Activated CD4-positive, alpha-beta memory T cell treated with anti-CD3 and anti-CD28 coated beads, Interleukin-2, amount 10 ng/mL, durations not matched to agents 7 days and 5 days (primary cell): ENCODE data around the gene MARCHF10. TPM values are rescaled to one million over a fixed set of nuclear protein-coding genes. Genes with fewer than 3 reads are reported as not detected.

Experiments used
- CTCF ChIA-PET: fragments of 350-600 bp; sonication (Branson Sonifier 250); formaldehyde crosslinking; loops from one replicate; lab custom pipeline; 2021; ENCODE audit warnings: antibody characterized with exemption, inconsistent platforms; lab: Charles Lee
- POLR2A ChIA-PET: fragments of 350-600 bp; sonication (Branson Sonifier 250); formaldehyde crosslinking; loops from one replicate; lab custom pipeline; 2021; ENCODE audit warnings: antibody characterized with exemption; lab: Charles Lee
- DNase-seq: peaks from one replicate; pipeline ENCODE4 v3.0.0-alpha.2; 2020
- H3K27ac Mint-ChIP-seq: one replicate; pipeline ENCODE4 v1.8.0; 2021; ENCODE audit warnings: mild to moderate bottlenecking, mixed read lengths
- H3K27me3 Mint-ChIP-seq: one replicate; pipeline ENCODE4 v1.8.0; 2021; ENCODE audit warnings: mixed read lengths
- H3K36me3 Mint-ChIP-seq: one replicate; pipeline ENCODE4 v1.8.0; 2021; ENCODE audit warnings: low read depth, mixed read lengths
- H3K4me1 Mint-ChIP-seq: one replicate; pipeline ENCODE4 v1.8.0; 2021; ENCODE audit warnings: mixed read lengths
- H3K4me3 Mint-ChIP-seq: one replicate; pipeline ENCODE4 v1.8.0; 2021; ENCODE audit warnings: mild to moderate bottlenecking, mixed read lengths
- H3K9me3 Mint-ChIP-seq: one replicate; pipeline ENCODE4 v1.8.0; 2021; ENCODE audit warnings: mixed read lengths
- total RNA-seq, 2 experiments: library from RNA; stranded (reverse); gene quantifications; one replicate each; pipeline ENCODE4 v1.2.3, GENCODE V29; 2021

The MARCHF10 gene
- total RNA-seq, 2 experiments from 2014 or later = not detected

DNA sequence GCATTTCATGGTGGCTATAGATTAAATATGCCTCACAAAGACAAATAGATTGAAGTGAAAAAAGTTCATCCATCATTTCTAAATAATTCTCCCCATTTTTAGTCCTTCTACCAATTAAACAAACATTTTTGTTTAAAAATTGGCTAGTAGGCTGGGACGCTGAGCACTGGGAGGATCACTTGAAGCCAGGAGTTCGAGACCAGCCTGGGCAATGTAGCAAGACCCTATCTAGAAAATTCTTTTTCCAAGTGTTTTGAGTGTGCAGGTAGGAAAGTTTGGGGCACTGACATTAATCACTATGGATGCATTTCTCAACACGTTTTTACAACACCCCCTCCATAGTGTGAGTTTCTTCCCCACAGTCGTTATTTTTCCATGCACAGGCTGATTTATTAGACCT is 123.9 kb downstream of the MARCHF10 start:
- H3K36me3 Mint-ChIP-seq = no peaks in the 10 kb centered on the region
- H3K9me3 Mint-ChIP-seq = no peaks in the 10 kb centered on the region
- DNase-seq = no peak
- CTCF ChIA-PET = no interaction called here
- H3K4me3 Mint-ChIP-seq = no peak overlapping the region
- H3K27ac Mint-ChIP-seq = no peak overlapping the region
- H3K27me3 Mint-ChIP-seq = no peaks in the 10 kb centered on the region
- H3K4me1 Mint-ChIP-seq = no peaks in the 10 kb centered on the region
- POLR2A ChIA-PET = no interaction called here

DNA sequence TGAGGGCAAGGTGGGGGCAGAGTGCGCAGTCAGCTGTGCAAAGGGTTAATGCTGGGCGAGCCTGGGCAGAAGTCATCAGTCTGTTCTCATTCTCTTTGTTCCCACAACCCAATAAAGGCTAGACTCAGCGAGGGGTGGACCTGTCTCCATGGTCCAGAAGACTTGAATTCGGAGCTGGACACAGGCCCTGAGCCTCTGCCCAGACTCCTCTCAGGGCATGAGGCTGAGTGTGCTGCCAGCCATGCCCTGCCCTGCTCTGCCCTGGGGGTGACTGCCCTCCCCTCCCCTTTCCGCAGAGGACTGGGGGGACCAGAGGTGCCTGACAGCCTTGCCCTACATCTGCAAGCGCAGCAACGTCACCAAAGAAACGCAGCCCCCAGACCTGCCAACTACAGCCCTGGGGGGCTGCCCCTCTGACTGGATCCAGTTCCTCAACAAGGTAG is 126.2 kb downstream of the MARCHF10 start:
- no peaks in the 10 kb centered on the region for H3K4me1 Mint-ChIP-seq
- H3K36me3 Mint-ChIP-seq = no peaks in the 10 kb centered on the region
- ChIA-PET CTCF (no interaction called here), POLR2A (no interaction called here)
- H3K9me3 Mint-ChIP-seq = no peaks in the 10 kb centered on the region
- H3K27me3 Mint-ChIP-seq = no peaks in the 10 kb centered on the region
- DNase-seq = no peak
- H3K27ac Mint-ChIP-seq = no peak overlapping the region
- H3K4me3 Mint-ChIP-seq = no peak overlapping the region

DNA sequence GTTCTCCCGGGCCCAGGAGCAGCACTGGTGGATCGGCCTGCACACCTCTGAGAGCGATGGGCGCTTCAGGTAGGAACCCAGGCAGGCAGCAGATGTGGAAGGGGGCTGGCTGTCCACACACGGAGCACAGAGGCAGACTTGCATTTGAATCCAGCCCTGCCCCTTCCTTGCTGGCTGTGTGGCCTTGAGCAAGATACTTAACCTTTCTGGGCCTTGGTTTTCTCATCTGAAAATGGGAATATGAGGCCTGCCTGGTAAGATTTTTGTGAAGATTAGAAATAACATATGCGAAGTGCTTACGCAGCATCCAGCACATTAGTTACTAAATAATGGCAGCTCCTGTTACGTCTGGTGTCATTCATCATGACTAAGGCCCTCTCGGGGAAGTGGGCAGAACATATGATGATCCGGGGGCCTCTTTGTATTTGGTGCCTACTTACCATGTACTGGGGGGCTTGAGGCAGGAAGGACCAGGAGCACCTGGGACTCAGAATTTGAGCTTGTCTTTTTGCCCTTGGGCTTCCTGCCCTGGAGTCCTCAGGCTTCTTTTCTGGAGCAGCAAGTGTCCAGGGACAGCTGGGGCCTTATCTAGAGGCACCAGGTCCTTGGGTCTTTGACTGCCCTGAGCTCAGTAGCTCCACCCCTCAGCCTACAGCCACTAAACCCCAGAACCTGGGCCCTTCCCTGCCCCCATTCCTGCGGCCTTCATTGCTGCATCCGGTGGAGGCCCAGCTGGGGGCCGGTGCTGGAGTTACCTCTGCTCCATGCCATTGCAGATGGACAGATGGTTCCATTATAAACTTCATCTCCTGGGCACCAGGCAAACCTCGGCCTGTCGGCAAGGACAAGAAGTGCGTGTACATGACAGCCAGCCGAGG is 126.8 kb downstream of the MARCHF10 start:
- no peak overlapping the region for H3K4me3 Mint-ChIP-seq
- no peaks in the 10 kb centered on the region for H3K4me1 Mint-ChIP-seq
- no peaks in the 10 kb centered on the region for H3K9me3 Mint-ChIP-seq
- DNase-seq = no peak
- ChIA-PET POLR2A (no interaction called here), CTCF (no interaction called here)
- H3K27ac Mint-ChIP-seq = no peak overlapping the region
- no peaks in the 10 kb centered on the region for H3K27me3 Mint-ChIP-seq
- no peaks in the 10 kb centered on the region for H3K36me3 Mint-ChIP-seq

DNA sequence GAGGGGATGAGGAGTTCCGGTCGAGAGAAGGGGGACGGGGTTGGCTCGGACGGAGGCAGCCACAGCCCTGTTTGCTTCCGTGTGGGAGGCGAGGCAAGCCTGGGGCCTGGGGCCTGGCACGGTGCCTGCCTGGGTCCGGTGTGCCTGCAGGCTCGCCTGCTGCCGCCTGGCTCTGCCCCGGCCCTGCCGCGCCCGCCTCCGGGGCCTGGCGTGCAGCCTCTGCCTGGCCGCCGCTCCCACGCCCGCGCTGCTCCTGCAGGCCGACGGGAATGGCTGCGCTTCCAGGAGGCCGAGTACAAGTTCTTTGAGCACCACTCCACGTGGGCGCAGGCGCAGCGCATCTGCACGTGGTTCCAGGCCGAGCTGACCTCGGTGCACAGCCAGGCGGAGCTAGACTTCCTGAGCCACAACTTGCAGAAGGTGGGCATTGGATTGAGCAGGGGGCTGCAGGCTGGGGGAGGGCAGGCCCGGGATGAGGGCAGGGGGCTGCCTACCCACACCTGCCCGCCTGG is 127.5 kb downstream of the MARCHF10 start:
- H3K27ac Mint-ChIP-seq = no peak overlapping the region
- H3K4me1 Mint-ChIP-seq = no peaks in the 10 kb centered on the region
- H3K27me3 Mint-ChIP-seq = no peaks in the 10 kb centered on the region
- no peaks in the 10 kb centered on the region for H3K36me3 Mint-ChIP-seq
- H3K4me3 Mint-ChIP-seq = no peak overlapping the region
- DNase-seq = no peak
- CTCF ChIA-PET = no interaction called here
- POLR2A ChIA-PET = no interaction called here
- no peaks in the 10 kb centered on the region for H3K9me3 Mint-ChIP-seq

DNA sequence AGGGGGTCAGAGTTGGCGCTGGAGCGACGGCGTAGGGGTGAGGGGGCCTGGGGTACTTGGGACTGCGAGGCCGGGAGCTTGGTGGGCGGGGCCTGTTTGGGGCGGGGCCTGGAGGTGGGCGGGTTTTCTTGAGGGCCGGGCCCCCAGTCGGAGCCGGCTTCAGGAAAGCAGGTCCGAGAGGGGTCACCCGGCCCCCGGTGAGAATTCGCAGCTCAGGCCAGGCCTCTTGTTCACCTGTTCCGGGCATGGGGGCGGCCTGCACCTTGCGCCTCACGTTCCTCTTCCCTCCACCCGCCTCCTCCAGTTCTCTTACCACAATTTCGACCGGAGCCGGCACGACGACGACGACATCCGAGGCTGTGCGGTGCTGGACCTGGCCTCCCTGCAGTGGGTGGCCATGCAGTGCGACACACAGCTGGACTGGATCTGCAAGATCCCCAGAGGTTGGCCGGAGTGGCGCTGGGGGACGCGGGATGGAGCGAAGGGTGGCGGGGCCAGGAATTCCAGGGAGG is 128.2 kb downstream of the MARCHF10 start:
- Mint-ChIP-seq H3K27ac (no peak overlapping the region), H3K4me3 (no peak overlapping the region), H3K36me3 (no peaks in the 10 kb centered on the region), H3K4me1 (no peaks in the 10 kb centered on the region), H3K27me3 (no peaks in the 10 kb centered on the region), H3K9me3 (no peaks in the 10 kb centered on the region)
- ChIA-PET POLR2A (no interaction called here), CTCF (no interaction called here)
- DNase-seq = no peak

DNA sequence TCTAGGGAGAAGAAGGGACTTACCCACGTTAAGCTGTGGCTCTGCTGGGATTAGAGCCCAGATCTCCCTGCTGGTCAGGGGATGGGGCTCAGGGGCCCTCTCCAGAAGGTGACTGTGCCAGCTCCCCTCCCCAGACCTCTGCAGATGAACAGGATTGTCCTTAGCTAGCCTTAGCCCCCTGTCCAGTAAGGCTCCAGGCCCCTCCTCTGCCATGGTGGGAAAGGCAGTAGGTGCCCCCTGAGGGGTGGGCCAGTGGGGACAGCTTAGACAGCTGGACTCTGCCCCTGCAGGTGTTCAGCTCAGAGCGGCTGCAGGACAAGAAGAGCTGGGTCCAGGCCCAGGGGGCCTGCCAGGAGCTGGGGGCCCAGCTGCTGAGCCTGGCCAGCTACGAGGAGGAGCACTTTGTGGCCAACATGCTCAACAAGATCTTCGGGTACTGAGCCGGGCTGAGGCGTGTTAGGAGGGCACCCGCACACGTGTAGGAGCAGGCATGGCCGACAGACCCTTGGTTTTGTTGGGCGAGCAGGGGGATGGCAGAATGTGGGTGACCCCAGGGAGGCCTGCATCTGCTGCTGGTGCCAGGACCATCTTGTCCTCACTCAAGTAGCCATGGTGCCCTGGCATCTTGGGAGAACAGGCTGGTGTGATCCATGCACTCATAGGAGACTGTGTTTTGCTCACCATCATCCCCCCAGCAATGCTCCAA is 129.7 kb downstream of the MARCHF10 start:
- no peak overlapping the region for H3K4me3 Mint-ChIP-seq
- no peak for DNase-seq
- H3K9me3 Mint-ChIP-seq = no peaks in the 10 kb centered on the region
- H3K27me3 Mint-ChIP-seq = no peaks in the 10 kb centered on the region
- no peaks in the 10 kb centered on the region for H3K36me3 Mint-ChIP-seq
- POLR2A ChIA-PET = interaction anchor here (0.5 kb wide), 1 partner anchor 164 kb away, joined by 3 read pairs; no protein-coding TSS in a partner anchor
- H3K4me1 Mint-ChIP-seq = no peaks in the 10 kb centered on the region
- no peak overlapping the region for H3K27ac Mint-ChIP-seq
- CTCF ChIA-PET = interaction anchor here (0.9 kb wide), 1 partner anchor 15 kb away, joined by 3 read pairs; no protein-coding TSS in a partner anchor

DNA sequence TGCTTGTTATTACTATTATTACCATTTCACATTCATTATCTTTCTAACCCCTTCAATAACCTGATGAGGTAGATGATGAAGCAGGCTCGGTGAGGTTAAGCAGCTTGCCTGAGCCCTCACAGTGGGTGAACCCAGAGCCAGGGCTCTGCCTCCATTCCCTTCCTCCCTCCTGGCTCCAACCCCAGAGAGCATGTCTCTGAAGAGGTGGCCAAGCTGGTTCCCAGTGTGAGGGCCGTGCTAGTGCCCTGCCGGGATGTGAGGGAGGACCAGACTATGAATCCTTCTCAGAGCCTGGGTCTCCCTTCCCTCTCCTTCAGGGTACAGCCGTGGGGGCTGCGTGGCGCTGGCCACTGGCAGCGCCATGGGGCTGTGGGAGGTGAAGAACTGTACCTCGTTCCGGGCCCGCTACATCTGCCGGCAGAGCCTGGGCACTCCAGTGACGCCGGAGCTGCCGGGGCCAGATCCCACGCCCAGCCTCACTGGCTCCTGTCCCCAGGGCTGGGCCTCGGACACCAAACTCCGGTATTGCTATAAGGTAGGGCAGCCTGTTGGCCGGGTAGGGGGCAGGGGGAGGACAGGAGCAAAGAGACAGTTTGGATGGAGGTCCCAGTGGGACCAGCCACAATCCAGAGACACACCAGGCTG is 131.0 kb downstream of the MARCHF10 start:
- POLR2A ChIA-PET = no interaction called here
- H3K9me3 Mint-ChIP-seq = no peaks in the 10 kb centered on the region
- no peaks in the 10 kb centered on the region for H3K36me3 Mint-ChIP-seq
- CTCF ChIA-PET = no interaction called here
- no peak for DNase-seq
- H3K27me3 Mint-ChIP-seq = no peaks in the 10 kb centered on the region
- H3K27ac Mint-ChIP-seq = no peak overlapping the region
- peaks cover 2% of the 10 kb centered on the region for H3K4me1 Mint-ChIP-seq
- no peak overlapping the region for H3K4me3 Mint-ChIP-seq

DNA sequence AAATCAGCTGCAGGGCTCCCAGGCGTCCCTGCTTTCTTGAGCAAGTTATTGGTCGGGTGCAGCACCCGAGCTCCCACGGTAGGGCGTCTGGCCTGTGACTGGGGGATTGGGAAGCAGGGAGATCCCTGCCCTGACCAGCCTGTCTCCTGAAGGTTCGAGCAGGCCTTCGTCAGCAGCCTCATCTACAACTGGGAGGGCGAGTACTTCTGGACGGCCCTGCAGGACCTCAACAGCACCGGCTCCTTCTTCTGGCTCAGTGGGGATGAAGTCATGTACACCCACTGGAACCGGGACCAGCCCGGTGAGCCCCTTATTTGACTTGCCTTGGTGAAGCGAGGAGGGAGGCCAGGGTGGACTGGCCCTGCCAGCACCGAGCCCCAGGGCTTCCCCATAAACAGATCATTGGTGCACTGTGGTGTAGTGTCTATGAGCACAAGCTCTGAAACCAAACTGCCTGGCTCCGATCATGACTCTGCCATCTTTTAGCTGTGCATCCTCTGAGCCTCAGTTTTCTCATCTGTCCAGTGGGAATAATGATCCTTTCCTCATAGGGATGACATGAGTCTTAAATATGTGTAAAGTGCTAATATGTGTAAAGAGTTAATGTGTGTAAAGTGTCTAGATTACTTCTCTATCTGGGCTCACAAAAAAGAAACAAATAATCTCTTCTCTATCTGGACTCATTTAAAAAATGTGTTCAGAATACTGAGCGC is 131.7 kb downstream of the MARCHF10 start:
- H3K4me1 Mint-ChIP-seq = peaks cover 5% of the 10 kb centered on the region
- CTCF ChIA-PET = no interaction called here
- POLR2A ChIA-PET = no interaction called here
- no peaks in the 10 kb centered on the region for H3K27me3 Mint-ChIP-seq
- no peak overlapping the region for H3K27ac Mint-ChIP-seq
- H3K9me3 Mint-ChIP-seq = no peaks in the 10 kb centered on the region
- no peaks in the 10 kb centered on the region for H3K36me3 Mint-ChIP-seq
- H3K4me3 Mint-ChIP-seq = no peak overlapping the region
- DNase-seq = no peak

DNA sequence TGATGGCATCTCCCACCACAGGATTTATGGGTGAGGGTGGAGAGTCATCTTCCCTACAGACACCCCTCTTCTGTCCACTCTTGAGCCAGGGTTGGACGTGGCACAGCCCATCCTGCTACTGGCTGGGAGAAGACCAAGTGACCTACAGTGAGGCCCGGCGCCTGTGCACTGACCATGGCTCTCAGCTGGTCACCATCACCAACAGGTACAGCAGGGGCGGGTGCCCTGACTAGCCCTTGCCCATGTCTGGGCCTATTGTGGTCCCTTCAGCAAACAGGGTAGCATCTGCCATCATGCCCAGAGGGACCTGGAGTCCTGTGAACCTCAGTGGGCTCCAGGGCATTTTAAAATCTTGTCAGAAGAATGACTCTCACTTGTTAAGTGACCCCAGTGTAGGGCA is 132.4 kb downstream of the MARCHF10 start:
- H3K27ac Mint-ChIP-seq = no peak overlapping the region
- no peaks in the 10 kb centered on the region for H3K27me3 Mint-ChIP-seq
- no peaks in the 10 kb centered on the region for H3K9me3 Mint-ChIP-seq
- H3K4me3 Mint-ChIP-seq = no peak overlapping the region
- DNase-seq = no peak
- POLR2A ChIA-PET = no interaction called here
- peaks cover 5% of the 10 kb centered on the region for H3K4me1 Mint-ChIP-seq
- CTCF ChIA-PET = no interaction called here
- no peaks in the 10 kb centered on the region for H3K36me3 Mint-ChIP-seq

DNA sequence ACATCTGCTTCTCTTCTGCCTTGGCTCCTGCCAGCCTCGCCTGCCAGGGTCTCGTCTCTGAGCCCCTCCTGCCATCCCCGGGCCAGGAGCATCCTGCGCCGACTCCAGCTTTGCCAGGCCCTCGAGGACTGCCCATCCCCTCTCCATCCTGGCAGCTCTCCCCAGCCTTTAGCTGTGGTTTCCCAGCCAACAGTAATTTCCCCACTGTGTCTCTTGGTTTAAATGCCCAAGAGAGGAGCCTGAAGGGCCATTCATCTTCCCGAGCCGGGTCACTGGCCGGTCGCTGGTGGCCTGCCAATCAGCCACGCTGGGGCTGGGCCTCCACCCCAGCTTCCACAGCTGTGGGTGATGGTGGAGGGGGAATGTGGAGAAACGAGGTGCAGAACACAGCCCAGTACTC is 132.9 kb downstream of the MARCHF10 start:
- Mint-ChIP-seq H3K4me1 (peaks cover 5% of the 10 kb centered on the region), H3K4me3 (no peak overlapping the region), H3K36me3 (no peaks in the 10 kb centered on the region), H3K27ac (no peak overlapping the region), H3K9me3 (no peaks in the 10 kb centered on the region), H3K27me3 (no peaks in the 10 kb centered on the region)
- CTCF ChIA-PET = no interaction called here
- DNase-seq = no peak
- POLR2A ChIA-PET = no interaction called here

DNA sequence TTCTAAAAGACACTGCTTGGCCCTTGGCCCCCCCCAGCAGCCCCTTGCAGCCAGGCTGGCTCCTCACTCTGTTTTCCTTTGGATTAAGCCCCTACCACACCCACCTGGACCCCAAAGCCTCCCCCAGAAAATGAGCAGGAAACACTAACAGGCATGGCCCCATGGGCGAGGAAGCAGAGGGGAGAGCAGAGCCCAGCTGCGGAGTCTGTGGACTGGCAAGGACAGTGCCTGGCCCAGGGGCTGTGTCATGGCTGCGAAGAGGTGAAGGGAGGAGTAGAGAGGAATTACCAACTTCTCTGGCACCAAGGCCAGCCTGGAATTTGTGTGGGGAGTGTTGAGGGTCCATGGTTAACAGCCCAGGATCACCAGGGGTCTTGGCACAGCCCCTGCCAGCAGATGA is 133.3 kb downstream of the MARCHF10 start:
- Mint-ChIP-seq H3K9me3 (no peaks in the 10 kb centered on the region), H3K4me1 (peaks cover 5% of the 10 kb centered on the region), H3K27me3 (no peaks in the 10 kb centered on the region), H3K36me3 (no peaks in the 10 kb centered on the region), H3K27ac (no peak overlapping the region), H3K4me3 (no peak overlapping the region)
- ChIA-PET POLR2A (no interaction called here), CTCF (no interaction called here)
- no peak for DNase-seq

DNA sequence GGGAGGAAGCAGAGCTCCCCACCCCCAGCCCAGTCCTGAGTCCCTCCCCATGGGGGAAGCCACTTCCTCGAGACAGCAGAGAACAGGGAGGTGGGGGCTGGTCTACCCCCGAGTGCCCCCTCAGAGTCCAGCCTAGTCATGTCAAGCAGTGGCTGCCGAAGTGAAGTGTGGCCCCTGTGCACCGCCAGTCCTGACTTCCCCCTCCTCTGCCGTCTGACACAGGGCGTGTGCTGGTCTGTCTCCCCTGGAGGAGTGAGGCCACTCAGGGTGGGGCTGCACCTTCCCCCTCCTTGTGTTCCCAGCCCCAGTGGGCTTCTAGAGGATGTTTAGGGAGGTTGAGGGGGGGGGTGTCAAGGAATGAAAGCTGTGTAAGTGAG is 133.8 kb downstream of the MARCHF10 start:
- Mint-ChIP-seq H3K27me3 (no peaks in the 10 kb centered on the region), H3K36me3 (no peaks in the 10 kb centered on the region), H3K4me3 (no peak overlapping the region), H3K27ac (no peak overlapping the region), H3K9me3 (no peaks in the 10 kb centered on the region), H3K4me1 (peaks cover 5% of the 10 kb centered on the region)
- ChIA-PET CTCF (interaction anchor here (1.0 kb wide), 1 partner anchor 9 kb away, joined by 3 read pairs; no protein-coding TSS in a partner anchor), POLR2A (no interaction called here)
- no peak for DNase-seq
